ENCODE data around the gene CDC37. TPM values are rescaled to one million over a fixed set of nuclear protein-coding genes. Genes with fewer than 3 reads are reported as not detected.
"Not testable (repeated sequence)": the region's sequence is repeated elsewhere in the genome, so short reads cannot be mapped to it uniquely, and the experiment has no call there.

The CDC37 gene
- total and polyA plus RNA-seq, 9 donors, result 128 to 166 (median 146) TPM

DNA sequence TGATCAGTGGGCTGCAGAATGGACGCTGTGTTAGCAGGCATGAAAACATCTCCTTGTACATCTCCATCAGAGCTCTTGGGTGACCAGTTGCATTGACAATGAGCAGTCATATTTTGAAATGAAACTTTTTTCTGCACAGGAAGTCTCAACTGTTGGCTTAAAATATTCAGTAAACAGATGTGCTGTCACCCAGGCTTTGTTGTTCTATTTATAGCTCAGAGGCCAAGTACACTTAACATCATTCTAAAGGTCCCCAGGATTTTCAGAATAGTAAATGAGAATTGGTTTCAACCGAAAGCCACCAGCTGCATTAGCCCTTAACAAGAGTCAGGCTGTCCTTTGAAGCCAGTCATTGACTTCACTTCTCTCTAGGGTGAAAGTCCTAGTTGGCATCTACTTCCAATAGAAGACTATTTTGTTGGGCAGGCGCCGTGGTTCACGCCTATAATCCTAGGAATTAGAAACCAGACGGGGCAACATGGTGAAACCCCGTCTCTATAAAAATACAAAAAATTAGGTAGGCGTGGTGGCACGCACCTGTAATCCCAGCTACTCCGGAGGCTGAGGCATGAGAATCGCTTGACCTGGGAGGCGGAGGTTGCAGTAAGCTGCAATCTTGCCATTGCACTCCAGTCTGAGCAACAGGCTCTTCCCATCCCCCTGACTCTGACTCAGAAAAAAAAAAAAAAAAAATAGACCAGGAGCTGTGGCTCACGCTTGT is 9.1 kb upstream of the CDC37 start:
- 82% methylated on average over 9 of the region's 13 CpGs for WGBS (ENCODE audit: insufficient coverage)
- Histone ChIP-seq H3K9me3 (replicated peaks; ENCODE audit: control insufficient read depth, low read depth, low read length) (peaks cover 4% of the 10 kb centered on the region), H3K4me3 (ENCODE audit: low read length) (no peak overlapping the region), H3K27ac (ENCODE audit: low read length) (no peak overlapping the region), H3K4me1 (ENCODE audit: control insufficient read depth, insufficient read depth, low read length) (peaks cover 11% of the 10 kb centered on the region), H3K27me3 (ENCODE audit: control insufficient read depth, insufficient read depth, low read length) (peaks cover 48% of the 10 kb centered on the region), H3K36me3 (ENCODE audit: control insufficient read depth, insufficient read depth, low read length) (no peaks in the 10 kb centered on the region)
- DNase-seq, result no peak

DNA sequence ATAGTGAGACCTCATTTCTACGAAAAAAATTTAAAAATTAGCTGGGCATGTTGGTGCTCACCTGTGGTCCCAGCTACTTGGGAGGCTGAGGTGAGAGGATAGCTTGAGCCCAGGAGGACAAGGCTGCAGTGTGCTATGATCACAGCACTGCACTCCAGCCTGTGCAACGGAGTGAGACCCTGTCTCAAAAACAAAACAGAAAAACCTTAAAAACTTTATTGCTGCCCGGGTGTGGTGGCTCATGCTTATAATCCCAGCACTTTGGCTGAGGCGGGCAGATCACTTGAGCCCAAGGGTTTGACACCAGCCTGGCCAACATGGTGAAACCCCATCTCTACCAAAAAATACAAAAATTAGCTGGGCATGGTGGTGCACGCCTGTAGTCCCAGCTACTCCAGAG is 7.9 kb upstream of the CDC37 start:
- not testable (repeated sequence) for H3K9me3 ChIP-seq (replicated peaks; ENCODE audit: control insufficient read depth, low read depth, low read length); DNase-seq; H3K4me1 ChIP-seq (ENCODE audit: control insufficient read depth, insufficient read depth, low read length); H3K36me3 ChIP-seq (ENCODE audit: control insufficient read depth, insufficient read depth, low read length); H3K4me3 ChIP-seq (ENCODE audit: low read length); H3K27ac ChIP-seq (ENCODE audit: low read length)
- 56% methylated on average over 4 of the region's 5 CpGs for WGBS (ENCODE audit: insufficient coverage)
- H3K27me3 ChIP-seq (ENCODE audit: control insufficient read depth, insufficient read depth, low read length), result peaks cover 44% of the 10 kb centered on the region

DNA sequence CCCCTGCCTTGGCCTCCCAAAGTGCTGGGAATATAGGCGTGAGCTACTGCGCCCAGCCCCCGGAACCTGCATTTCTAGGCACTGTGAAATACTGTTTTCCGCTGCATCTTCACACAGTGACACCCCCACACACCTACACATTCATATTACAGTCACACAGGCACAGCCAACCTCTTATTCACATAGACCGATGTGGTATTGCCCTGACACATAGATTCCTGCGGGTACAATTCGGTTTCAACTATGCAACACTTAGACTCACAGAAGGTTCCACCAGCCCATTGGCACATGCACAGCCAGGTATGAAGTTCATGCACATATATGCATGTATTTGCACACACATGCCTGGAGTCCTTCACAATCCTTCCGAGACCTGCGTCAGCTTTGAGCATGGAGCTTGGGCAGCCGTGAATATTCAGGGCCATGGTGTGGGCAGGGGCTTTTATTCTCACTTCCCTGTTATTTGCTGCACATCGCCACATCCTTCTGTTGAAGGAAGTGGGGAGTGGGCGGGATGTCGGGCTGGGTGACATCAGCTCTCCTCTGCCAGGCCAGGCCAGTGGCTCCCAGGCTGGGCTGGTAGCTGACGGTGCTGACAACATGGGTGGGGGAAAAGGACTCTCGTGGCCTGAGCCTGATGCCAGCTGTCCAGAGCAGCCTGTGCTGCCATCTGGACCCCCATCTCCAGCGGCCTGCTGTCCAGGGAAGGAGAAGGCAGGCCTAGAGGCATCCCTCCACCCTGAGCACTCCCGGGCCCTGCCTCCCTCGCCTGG is 5.4 kb upstream of the CDC37 start:
- Histone ChIP-seq H3K27ac (ENCODE audit: low read length) (peak overlapping the region; percentile 59), H3K4me3 (ENCODE audit: low read length) (no peak overlapping the region)

DNA sequence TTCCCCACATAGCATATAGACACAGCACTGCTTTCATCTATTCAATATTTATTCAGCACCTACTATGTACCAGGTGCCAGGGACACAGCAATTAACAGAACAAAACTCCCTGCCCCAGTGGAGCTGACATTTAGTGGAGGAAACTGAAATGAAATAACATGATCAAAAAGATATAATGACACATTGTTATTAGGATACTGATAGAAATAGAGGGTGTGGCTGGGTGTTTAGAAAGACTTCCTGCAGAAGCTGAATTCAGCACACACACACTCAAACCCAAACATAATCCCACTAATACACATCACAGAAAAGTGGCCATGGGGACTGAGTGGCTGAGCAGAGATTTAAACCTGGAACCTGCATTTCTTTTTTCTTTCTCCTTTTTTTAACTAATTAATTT is 3.8 kb upstream of the CDC37 start:
- H3K27ac ChIP-seq (ENCODE audit: low read length), result no peak overlapping the region
- H3K4me3 ChIP-seq (ENCODE audit: low read length), result no peak overlapping the region
- DNase-seq, result no peak
- H3K4me1 ChIP-seq (ENCODE audit: control insufficient read depth, insufficient read depth, low read length), result peaks cover 22% of the 10 kb centered on the region
- H3K36me3 ChIP-seq (ENCODE audit: control insufficient read depth, insufficient read depth, low read length), result no peaks in the 10 kb centered on the region
- peaks cover 52% of the 10 kb centered on the region for H3K27me3 ChIP-seq (ENCODE audit: control insufficient read depth, insufficient read depth, low read length)
- no peaks in the 10 kb centered on the region for H3K9me3 ChIP-seq (replicated peaks; ENCODE audit: control insufficient read depth, low read depth, low read length)

More for the DNA sequence above, 5.4 kb upstream of the CDC37 start:
- Histone ChIP-seq H3K9me3 (replicated peaks; ENCODE audit: control insufficient read depth, low read depth, low read length) (no peaks in the 10 kb centered on the region), H3K27me3 (ENCODE audit: control insufficient read depth, insufficient read depth, low read length) (peaks cover 52% of the 10 kb centered on the region), H3K4me1 (ENCODE audit: control insufficient read depth, insufficient read depth, low read length) (peaks cover 16% of the 10 kb centered on the region), H3K36me3 (ENCODE audit: control insufficient read depth, insufficient read depth, low read length) (no peaks in the 10 kb centered on the region)
- 72% methylated on average over 17 of the region's 18 CpGs for WGBS (ENCODE audit: insufficient coverage)
- DNase-seq, result peak; percentile 65

DNA sequence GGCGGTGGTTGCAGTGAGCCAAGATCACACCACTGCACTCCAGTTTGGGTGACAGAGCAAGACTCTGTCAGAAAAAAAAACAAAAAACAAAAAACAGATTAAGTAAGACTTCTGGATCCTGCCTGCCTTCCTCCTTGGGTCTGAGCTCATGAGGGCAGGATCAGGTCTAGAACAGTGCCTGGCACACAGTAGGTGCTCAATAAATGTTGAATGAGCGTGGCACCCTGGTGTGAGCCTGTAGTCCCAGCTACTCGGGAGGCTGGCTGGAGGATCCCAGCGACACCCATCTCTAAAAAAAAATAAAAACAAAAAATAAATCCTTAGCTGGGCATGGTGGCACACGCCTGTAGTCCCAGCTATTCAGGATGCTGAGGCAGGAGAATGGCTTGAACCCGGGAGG is 2.8 kb upstream of the CDC37 start:
- H3K27me3 ChIP-seq (ENCODE audit: control insufficient read depth, insufficient read depth, low read length), result peaks cover 50% of the 10 kb centered on the region
- no peak overlapping the region for H3K27ac ChIP-seq (ENCODE audit: low read length)
- DNase-seq, result no peak
- WGBS (ENCODE audit: insufficient coverage), result 90% methylated on average over 3 of the region's 6 CpGs
- H3K4me1 ChIP-seq (ENCODE audit: control insufficient read depth, insufficient read depth, low read length), result peaks cover 31% of the 10 kb centered on the region
- H3K4me3 ChIP-seq (ENCODE audit: low read length), result no peak overlapping the region
- H3K9me3 ChIP-seq (replicated peaks; ENCODE audit: control insufficient read depth, low read depth, low read length), result no peaks in the 10 kb centered on the region
- no peaks in the 10 kb centered on the region for H3K36me3 ChIP-seq (ENCODE audit: control insufficient read depth, insufficient read depth, low read length)

DNA sequence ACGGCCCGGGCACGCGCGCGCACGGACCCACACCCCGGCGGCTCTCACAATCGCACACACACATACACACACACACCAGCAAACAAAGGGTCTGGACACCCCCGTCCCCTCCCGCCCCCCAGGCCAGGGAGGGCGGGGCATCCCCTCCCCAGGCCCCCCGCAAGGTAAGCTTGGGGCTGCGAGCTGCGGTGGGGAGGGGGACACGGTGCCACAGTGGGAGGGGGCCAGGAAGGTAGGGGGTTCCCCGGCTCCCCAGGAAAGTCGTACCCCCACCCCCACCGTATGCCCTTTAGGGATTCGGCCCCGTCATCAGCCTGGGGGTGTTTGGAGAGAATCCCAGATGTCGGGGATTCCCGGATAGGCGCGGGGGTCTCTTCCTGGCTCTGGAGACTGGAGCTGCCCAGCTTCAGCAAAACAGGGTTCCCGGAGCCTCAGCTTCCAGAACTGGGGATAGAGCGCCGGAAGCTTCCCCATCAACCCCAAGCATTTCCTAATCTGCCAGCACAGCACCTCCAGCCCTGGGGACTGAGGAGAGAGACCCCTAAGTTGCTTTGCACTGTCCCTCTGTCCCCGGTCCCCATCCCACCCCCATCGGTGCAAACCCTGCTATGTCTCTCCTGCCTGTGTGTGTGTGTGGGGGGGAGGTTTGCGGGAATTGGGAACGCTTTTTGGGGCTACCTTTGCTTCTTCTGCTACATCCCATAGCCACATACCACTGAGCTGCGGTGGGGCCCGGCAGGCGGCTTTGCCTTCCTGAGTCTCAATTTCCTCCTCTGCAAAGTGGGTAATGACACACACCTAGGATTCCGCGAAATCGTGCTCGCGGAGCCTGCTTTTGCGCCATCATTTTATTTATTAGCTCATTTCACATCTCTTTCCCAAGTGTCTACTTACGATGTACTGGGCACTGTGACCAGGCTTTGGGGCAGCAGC is 1.8 kb upstream of the CDC37 start:
- 5% methylated on average over 12 of the region's 43 CpGs for WGBS (ENCODE audit: insufficient coverage)
- Histone ChIP-seq H3K9me3 (replicated peaks; ENCODE audit: control insufficient read depth, low read depth, low read length) (no peaks in the 10 kb centered on the region), H3K27ac (ENCODE audit: low read length) (no peak overlapping the region), H3K36me3 (ENCODE audit: control insufficient read depth, insufficient read depth, low read length) (peaks cover 5% of the 10 kb centered on the region), H3K27me3 (ENCODE audit: control insufficient read depth, insufficient read depth, low read length) (peaks cover 46% of the 10 kb centered on the region), H3K4me3 (ENCODE audit: low read length) (peak overlapping the region; percentile 88), H3K4me1 (ENCODE audit: control insufficient read depth, insufficient read depth, low read length) (peaks cover 41% of the 10 kb centered on the region)
- DNase-seq, result no peak

DNA sequence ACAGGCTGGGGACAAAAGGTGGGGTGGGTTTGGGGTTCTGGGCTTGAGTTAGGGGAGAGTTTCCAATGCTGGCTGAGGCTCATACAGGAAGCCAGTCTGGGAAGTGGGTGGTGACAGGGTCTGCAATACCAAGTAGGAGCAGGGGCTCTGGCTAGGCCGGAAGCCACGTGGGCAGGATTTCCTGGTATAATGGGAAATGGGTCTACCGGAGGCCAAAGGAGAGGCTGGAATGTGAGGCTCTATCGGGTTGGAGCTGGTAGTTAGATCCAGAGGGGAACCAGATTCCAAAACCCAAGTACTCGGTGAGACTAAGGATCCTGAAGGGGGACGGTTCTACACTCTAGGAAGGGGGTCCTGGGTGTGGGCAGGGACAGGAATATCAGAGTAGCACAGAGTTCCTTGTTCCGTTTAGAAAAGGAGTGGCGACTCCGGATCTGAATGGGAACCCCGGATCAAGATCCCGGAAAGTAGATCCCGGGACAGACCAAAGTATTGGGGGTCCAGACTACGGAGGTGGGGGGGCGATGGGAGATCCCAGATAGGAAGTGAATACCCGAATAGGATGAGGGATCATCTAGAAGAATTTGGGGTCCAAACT is 802 bp downstream of the CDC37 start:
- Histone ChIP-seq H3K36me3 (ENCODE audit: control insufficient read depth, insufficient read depth, low read length) (peaks cover 22% of the 10 kb centered on the region), H3K4me1 (ENCODE audit: control insufficient read depth, insufficient read depth, low read length) (peaks cover 50% of the 10 kb centered on the region), H3K9me3 (replicated peaks; ENCODE audit: control insufficient read depth, low read depth, low read length) (no peaks in the 10 kb centered on the region), H3K4me3 (ENCODE audit: low read length) (peak overlapping the region; percentile 88), H3K27me3 (ENCODE audit: control insufficient read depth, insufficient read depth, low read length) (peaks cover 29% of the 10 kb centered on the region), H3K27ac (ENCODE audit: low read length) (peak overlapping the region; percentile 68)
- DNase-seq, result no peak
- WGBS (ENCODE audit: insufficient coverage), result 2% methylated on average over 14 of the region's 15 CpGs

DNA sequence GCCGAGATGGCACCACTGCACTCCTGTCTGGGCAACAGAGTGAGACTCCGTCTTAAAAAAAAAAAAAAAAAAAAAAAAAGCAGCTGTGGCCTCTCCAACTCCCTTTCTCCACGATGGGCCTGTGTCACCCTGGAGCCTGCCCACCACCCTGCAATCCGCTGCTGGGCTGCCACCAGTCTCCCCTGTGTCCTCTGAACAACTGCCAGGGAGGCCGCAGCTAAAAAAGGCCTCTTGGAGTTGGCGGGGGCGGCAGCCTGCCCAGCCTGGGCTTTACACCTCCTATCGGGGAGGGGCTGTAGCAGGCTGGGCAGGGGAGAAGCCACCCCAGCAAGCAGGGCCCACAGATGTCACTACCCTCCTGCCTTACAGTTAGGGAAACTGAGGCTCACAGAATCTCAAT is 3.5 kb downstream of the CDC37 start:
- Histone ChIP-seq H3K27ac (ENCODE audit: low read length) (no peak overlapping the region), H3K9me3 (replicated peaks; ENCODE audit: control insufficient read depth, low read depth, low read length) (no peaks in the 10 kb centered on the region), H3K36me3 (ENCODE audit: control insufficient read depth, insufficient read depth, low read length) (peaks cover 27% of the 10 kb centered on the region), H3K27me3 (ENCODE audit: control insufficient read depth, insufficient read depth, low read length) (peaks cover 7% of the 10 kb centered on the region), H3K4me1 (ENCODE audit: control insufficient read depth, insufficient read depth, low read length) (peaks cover 43% of the 10 kb centered on the region), H3K4me3 (ENCODE audit: low read length) (no peak overlapping the region)
- WGBS (ENCODE audit: insufficient coverage), result no CpG with 5 or more reads among the region's 8 CpGs
- no peak for DNase-seq

DNA sequence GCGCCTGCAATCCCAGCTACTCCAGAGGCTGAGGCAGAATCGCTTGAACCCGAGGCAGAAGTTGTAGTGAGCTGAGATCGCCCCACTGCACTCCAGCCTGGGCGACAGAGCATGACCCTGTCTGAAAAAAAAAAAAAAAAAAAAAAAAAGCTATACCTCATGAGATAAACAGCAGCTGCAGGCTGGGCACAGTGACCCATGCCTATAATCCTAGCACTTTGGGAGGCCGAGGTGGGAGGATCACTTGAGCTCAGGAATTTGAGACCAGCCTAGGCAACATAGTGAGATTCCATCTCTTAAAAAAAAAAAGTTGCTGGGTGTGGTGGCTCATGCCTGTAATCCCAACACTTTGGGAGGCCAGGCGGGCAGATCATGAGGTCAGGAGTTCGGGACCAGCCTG is 4.0 kb downstream of the CDC37 start:
- DNase-seq; H3K27me3 ChIP-seq (ENCODE audit: control insufficient read depth, insufficient read depth, low read length); H3K9me3 ChIP-seq (replicated peaks; ENCODE audit: control insufficient read depth, low read depth, low read length); H3K27ac ChIP-seq (ENCODE audit: low read length); H3K4me3 ChIP-seq (ENCODE audit: low read length): not testable (repeated sequence)
- H3K36me3 ChIP-seq (ENCODE audit: control insufficient read depth, insufficient read depth, low read length), result peaks cover 31% of the 10 kb centered on the region
- 100% methylated on average over 3 of the region's 8 CpGs for WGBS (ENCODE audit: insufficient coverage)
- peaks cover 37% of the 10 kb centered on the region for H3K4me1 ChIP-seq (ENCODE audit: control insufficient read depth, insufficient read depth, low read length)
